NCI-H524 treated with DMSO at 0.1 percent for 48 hours (cell line): ENCODE measurements around the gene AKT3.

ENCODE experiments used
- DNase-seq: peaks from one replicate; lab custom pipeline; 2025; lab: John Stamatoyannopoulos, UW

The AKT3 gene

DNA sequence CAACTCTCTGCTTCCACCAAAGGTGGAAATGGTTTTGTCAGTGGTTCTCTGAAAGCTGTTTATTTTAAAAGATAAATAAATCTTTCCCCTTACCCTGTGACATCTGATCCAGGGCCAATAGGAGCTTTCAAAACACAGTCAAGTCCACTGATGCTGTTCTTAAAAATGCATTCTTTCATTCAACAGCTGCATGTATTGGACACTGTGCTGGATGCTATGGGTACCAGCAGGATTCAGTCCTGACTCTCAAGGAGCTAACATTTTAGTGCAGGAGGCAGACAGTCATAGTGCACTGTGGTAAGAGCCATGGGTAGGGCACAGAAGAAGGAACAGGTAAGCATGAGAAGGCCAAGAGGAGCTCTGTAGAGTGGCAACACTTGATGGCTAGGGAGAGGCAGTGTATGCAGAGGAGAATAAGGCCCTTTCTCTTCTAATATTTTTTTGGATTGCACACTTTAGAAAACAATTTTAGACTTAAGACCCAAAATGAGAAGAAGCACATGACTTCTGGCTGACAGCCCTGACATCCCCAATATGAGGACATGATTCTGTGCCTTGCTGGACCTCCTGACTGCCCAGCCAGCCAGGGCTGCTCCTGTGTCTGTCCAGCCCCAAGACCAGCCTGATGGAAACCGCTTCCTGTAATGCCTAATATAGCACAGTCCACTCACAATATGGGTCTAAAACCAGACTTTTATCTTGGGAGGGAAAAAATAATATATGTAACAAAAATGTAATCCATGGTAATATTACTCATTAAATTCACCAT lies 386.9 kb downstream of the AKT3 start:
- no peak for DNase-seq

DNA sequence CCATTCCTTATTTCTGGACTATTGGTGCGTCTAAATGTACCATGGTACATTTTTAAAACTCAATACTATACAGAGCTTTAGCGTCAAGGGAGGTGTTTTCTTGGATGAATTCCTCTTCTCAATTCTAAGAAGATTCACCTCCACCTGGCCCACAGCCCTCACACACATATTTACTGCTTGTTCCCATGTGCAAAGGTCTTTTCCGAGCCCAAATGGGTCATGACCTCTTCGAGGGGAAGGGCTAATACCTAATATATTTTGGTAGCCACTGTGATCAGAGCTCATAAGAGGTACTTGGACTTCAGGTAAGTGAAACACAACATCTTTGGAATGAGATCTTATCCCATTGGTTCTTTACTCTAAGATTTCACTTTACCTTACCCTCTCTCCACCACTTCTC lies 388.3 kb downstream of the AKT3 start:
- DNase-seq, result no peak

GRCh38 chr1:243459059-243459458 lies 391.0 kb downstream of the AKT3 start:
- no peak for DNase-seq

- DNase-seq, result no peak
Measured at GRCh38 chr1:243457363-243457982, 392.6 kb downstream of the AKT3 start.

- DNase-seq, result no peak
Measured at GRCh38 chr1:243455760-243456651, 394.0 kb downstream of the AKT3 start.

GRCh38 chr1:243454328-243454997 lies 395.6 kb downstream of the AKT3 start:
- DNase-seq, result no peak

- no peak for DNase-seq
Measured at GRCh38 chr1:243452092-243452491, 398.0 kb downstream of the AKT3 start.

DNA sequence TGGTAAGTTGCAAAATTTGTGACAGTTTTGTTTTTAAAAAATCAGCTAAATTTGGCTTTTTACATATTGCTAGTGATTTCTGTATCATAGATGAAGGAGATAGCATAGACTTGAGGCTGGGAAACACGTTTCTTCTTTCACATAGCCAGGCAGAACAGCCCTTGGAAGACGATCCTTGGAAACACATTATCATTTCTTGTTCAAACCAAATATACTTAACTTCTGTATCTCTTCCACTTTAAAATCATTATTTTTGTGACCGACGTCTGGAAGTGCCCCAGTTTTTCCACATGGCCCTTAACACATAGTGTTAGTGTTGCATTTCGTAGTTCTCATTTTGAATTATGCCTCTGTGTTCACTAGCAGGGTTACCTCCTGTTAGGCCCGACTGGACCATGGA lies 400.7 kb downstream of the AKT3 start:
- no peak for DNase-seq

- DNase-seq, result no peak
Measured at GRCh38 chr1:243447844-243448243, 402.2 kb downstream of the AKT3 start.

GRCh38 chr1:243447347-243447746 lies 402.7 kb downstream of the AKT3 start:
- DNase-seq, result no peak

DNA sequence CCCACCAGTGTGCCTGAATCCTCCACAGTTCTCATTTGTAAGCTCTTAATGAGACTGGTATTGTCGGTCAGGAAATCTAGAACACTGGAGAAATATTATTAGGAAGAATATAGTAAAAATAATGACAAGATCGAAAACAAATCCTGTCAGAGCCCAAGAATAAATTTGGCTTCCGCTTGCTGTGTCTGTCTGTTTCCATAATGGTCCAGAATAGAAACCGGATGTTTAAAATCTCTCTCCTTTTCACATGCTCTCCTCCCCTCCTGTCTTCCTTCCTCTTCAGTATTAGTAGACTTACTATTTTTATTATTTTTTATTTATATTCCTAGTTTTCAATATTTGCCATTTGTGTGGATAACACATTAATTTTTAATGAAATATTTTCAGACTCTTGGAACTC lies 406.5 kb downstream of the AKT3 start:
- no peak for DNase-seq

DNA sequence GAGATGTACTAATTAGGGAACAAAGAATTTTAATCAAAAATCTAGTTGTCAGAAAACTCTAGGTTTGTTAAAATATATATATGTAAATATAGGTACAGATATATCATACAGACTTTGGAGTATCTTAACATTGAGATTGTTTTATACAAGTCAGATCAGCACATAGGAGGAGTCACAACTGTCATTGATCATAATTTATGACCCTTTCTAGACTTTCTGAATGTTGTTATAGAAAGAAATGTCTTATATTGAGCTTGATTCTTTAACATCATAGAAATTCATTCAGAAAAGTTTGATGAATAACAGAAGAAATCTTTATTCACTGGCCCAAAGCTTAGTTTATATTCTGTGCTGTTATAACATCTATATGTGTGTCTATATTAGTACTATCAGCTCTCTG lies 408.4 kb downstream of the AKT3 start:
- no peak for DNase-seq

DNA sequence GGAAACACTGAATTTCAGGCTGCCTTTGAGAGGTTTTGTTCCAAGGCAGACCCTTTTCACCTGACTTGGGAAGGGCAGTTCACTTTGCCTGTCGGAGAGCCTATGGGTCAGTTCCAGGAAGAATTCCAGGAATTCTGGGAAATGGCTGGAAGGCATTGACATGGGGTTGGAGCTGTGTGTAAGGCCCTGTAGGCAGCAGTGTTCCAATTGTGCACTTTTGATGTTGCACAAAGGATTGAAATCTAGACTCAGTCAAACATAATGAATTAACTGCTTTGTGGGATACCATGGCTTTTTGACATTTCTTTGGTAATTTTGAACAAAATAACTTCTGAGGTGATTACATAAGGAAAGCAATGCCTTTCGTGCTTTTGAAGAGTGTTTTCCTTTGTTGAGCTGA lies 409.6 kb downstream of the AKT3 start:
- DNase-seq, result no peak

DNA sequence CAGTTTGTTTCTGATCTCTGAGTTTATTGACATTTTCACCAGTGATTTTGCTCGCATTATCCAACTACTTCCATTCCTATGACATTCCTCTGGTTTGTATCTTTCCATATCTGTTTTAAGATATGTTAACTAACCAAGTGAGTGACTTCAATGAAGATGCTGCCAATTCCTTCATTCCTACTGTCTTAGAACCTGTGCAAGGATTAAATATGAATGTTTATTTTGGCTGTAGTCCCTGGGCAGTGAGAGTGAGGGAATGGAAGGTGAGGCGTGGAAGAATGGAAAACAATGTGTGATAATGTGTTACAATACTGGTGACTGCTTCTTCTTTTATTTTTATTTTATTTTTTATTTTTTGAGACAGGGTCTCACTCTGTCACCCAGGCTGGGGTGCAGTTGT lies 411.2 kb downstream of the AKT3 start:
- no peak for DNase-seq
